NCI-H82 treated with DMSO at 0.1 percent for 48 hours (cell line): ENCODE results near the gene ATP2A2.
"Not testable (repeated sequence)": the region's sequence is repeated elsewhere in the genome, so short reads cannot be mapped to it uniquely, and the experiment has no call there.

ENCODE experiments used
- DNase-seq: peaks from one replicate; lab custom pipeline; 2025; ENCODE audit not compliant: unreplicated experiment; lab: John Stamatoyannopoulos, UW

ATP2A2 gene

GRCh38 chr12:110280779-110281548, at the start of gene ATP2A2:
Gene ATP2A2 (plus strand): TSS chr12:110281247. CDS start chr12:110281790, 543 bp downstream.
- DNase-seq: peak; percentile 69

GRCh38 chr12:110233212-110233903, 47.7 kb upstream of the ATP2A2 start:
- no peak for DNase-seq

GRCh38 chr12:110234331-110234751, 46.7 kb upstream of the ATP2A2 start:
- no peak for DNase-seq

GRCh38 chr12:110234755-110235154, 46.3 kb upstream of the ATP2A2 start:
- no peak for DNase-seq

DNA sequence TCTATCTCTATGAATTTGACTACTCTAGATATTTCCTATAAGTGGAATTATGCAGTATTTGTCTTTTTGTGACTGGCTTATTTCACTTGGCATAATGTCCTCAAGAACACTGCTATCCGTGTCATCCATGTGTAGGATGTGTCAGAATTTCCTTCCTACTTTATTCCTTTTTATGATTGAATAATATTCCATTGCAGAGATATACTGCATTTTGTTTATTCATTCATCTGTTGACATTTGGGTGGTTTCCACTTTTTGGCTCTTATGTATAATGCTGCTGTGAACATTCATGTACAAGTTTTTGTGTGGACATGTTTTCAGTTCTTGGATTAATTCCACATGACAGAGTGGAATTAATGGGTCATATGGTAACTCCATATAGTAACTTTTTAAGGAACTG, 45.7 kb upstream of the ATP2A2 start:
- no peak for DNase-seq

DNA sequence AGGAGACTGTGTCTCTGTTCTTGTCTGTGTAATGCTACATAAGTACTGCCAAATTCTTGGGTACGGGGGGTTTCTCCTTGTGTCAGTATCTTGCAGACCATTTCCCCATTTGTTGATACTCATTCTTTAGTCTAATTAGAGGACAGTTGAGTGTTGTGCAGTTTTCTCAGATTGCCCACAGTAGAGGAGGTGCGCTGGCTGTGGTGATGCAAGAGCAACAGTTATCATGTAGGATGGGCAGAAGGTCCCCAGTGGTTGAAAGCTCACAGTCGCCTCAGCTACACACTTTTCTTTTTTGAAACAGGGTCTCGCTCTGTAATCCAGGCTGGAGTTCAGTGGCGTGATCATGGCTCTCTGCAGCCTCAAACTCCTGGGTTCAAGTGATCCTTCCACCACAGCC, 37.8 kb upstream of the ATP2A2 start:
- no peak for DNase-seq

- no peak for DNase-seq
Observed at GRCh38 chr12:110244372-110244771, 36.7 kb upstream of the ATP2A2 start.

DNA sequence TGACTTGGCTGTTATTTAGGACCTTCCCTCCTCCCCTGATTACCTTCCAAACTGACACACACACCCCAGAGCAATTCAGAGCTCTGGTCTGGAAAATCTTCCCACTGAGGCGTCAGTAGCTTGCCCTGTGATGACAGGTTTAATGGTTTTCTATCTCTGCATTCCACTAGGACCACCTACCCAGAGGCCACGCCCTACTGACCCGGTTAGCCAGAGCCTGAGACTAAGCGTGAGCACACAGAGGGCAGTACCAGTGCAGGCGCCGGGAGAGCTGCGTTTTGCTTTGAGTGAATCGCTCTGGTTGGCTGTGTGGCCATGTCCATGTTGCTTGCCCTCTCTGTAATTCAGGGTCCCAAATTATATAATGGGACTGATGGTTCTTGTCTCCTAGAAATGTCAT, 36.2 kb upstream of the ATP2A2 start:
- no peak for DNase-seq

- no peak for DNase-seq
Observed at GRCh38 chr12:110245369-110245772, 35.7 kb upstream of the ATP2A2 start.

GRCh38 chr12:110246636-110247339, 34.3 kb upstream of the ATP2A2 start:
- no peak for DNase-seq

DNA sequence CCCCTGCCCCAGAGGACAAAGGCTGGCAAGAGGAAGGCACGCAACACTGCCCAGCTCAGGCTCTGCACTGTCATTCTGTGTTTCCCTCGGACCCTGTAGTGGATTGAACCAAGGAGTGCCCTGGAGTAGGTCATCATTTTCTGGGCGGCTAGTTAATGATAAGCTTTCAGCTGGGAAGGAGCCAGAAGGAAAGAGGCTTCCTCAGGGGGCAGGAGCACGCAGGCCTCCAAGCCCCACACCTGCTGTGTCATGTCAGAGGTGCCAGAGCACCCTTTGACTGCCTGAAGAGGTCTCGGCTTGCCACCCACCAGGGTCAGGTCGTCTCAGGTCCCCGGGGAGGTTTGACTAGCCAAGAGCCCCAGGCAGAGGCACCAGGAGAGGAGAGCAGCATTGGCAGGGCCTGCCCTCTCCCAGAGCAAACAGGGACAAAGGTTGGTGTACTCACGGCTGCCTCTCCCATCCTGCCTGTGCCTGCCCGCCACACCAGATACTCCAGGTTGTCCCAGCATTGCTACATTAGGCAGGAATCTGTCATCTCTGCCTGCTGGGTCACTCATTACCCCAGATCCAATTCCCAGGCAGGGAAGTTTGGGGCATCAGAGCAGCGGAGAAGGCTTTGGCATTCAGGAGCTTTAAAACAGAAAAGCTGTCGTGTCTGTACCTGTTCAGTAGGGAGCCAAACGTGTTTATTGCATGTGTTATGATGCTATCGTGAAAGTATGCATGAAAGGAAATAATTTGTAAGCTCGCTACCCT, 33.5 kb upstream of the ATP2A2 start:
- no peak for DNase-seq

- no peak for DNase-seq
Observed at GRCh38 chr12:110248096-110248447, 33.0 kb upstream of the ATP2A2 start.

DNA sequence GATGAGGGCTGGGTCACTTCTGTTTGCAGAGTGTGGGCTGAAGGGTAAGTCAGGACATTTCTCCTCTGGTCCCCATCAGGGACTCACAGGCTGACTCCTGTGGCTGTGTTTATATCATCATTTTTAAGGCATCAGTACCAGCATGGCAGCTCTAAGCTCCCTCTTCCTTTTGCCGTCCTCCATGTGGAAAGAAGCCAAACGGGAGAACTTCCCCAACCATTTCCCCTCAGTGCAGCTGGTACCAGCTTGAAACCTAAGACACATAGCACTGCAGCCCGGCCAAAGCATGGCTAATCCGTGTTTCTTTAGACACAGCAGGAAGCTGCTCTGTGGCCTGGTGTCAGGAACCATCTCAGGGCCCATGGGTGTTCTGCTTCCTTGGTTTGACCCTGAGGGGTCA, 31.9 kb upstream of the ATP2A2 start:
- no peak for DNase-seq

DNA sequence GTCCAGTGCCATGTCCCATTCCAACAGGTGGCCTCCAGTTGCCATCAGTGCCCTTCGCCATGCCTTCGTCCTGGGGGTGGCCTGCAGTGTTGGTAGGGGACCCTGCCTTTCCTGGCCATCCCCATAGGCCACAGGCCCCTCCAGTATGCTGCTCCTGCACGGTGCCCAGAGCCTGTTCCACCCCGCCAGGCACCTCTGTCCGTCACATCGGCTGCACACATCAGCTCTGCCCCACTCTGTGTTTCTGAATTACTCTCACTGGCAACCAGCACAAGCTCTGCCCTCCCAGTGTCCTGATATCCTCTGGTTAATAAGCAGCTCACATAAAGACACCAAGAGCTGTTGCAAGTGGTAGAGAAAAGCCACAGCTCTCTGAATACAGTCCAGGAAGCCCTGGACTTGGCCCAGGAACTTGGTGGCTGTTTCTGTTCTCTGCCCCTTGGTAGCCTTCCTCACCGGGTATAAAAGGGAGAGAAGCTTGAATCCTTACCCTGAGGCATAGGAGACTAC, 31.3 kb upstream of the ATP2A2 start:
- DNase-seq: no peak

DNA sequence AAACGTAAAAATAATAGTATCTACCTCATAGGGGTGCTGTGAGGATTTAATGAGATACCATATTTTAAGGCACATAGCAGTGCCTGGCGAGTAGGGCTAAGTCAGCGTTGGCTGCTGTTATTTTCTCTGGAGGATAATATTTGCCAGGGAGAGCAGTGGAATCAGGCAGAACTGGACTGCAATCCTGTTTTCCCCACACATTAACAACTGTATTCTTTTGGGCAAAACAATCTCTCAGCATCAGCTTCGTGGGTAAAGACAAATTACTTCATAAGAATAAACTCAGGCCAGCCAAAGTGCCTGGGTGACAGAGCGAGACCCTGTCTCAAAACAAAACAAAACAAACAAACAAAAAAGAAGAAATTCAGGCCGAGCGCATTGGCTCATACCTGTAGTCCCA, 29.7 kb upstream of the ATP2A2 start:
- no peak for DNase-seq

GRCh38 chr12:110252716-110253115, 28.3 kb upstream of the ATP2A2 start:
- DNase-seq: no peak

DNA sequence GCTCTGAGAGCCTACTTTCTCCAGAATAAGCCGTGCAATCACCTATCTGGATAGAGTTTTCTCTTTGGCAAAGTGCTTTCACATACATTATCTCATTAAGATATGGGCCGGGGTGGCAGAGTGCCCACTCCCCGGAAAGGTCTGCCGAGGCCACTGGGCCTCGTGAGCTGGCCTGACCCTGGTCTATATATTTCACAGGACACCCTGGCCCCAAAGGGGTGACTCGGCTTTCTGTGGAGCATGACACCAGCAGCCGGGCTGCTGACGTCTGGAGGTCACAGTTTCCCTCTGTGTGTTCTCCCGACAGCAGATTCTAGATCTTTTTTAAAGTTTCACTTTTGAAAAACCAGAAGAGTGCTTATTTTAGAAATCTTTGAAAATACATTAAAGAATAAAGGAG, 27.9 kb upstream of the ATP2A2 start:
- DNase-seq: no peak

- no peak for DNase-seq
Observed at GRCh38 chr12:110254971-110255540, 26.0 kb upstream of the ATP2A2 start.

DNA sequence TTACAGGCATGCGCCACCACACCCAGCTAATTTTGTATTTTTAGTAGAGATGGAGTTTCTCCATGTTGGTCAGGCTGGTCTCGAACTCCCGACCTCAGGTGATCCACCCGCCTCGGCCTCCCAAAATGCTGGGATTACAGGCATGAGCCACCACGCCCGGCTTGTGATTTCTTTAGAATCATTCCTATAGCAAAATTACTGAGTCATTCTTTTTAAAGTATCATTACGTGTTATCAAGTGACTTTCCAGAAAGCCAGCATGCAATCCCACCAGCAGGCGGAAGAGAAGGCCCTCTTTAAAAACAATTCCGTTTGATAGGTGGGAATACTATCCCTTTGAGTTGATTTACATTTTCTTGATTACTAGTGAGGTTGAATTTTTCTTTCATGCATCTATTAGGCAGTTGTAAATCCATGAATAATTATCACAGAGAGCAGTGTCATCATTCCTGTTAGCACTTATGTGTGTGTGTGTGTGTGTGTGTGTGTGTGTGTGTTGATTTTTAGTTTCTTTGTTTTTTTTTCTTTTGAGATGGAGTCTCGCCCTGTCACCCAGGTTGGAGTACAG, 25.1 kb upstream of the ATP2A2 start:
- DNase-seq: not testable (repeated sequence)

DNA sequence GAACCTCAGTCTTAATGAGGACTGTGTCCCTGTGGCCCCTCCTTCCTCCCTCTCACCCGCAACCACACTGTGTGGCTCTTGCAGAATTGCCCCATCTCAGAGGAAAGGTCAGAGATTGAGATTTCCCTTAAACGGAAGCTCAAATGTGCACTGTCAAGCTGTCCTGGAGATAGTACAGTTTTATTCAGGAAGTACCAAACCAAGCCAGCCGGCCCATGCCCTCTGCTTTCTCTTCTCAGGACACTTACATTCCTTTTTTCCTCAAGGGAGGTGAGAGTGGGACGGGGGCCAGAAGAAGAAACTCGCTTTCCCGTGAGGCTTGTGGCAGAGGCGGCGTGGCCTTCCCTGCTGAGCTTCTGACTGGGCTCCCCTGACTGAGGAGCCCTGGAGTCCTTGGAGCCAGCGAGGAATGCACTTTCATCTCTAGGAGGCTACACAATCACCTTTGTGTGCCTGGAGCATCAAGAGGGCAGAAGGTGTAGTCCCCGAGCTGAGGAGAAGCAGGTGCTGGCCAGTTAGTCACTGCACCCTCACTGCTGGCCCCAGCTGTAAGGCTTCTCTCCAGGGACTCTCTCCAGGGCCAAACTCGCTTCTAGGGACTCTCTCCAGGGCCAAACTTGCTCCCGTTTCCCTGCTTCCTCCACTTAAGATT, 24.1 kb upstream of the ATP2A2 start:
- DNase-seq: no peak
